GM06990 (cell line): ENCODE results near the gene CH25H.
"Not testable (repeated sequence)": the region's sequence is repeated elsewhere in the genome, so short reads cannot be mapped to it uniquely, and the experiment has no call there.

Experiments
- DNase-seq: peaks from one replicate; pipeline ENCODE4 v3.0.0-alpha.2; 2011; ENCODE audit not compliant: insufficient read length; ENCODE audit errors: extremely low read depth
- H3K27me3 ChIP-seq: replicated peaks from 2 replicates; pipeline ENCODE4 v1.6.0; 2011; ENCODE audit warnings: low read length; ENCODE audit not compliant: control insufficient read depth, insufficient read depth
- H3K36me3 ChIP-seq: 2 replicates; pipeline ENCODE4 v1.5.1; 2011; ENCODE audit warnings: low read length; ENCODE audit not compliant: control insufficient read depth, insufficient read depth
- H3K4me3 ChIP-seq: replicated peaks from 2 replicates; pipeline ENCODE4 v1.5.1; 2011; ENCODE audit warnings: low read depth, mild to moderate bottlenecking, control low read depth, low read length
- TF ChIP-seq, protein P1 (sequence below): IDR thresholded peaks from 2 replicates; pipeline ENCODE4 v1.5.1; 2011; ENCODE audit warnings: low read length, control low read depth, mild to moderate bottlenecking, inconsistent platforms; ENCODE audit not compliant: insufficient read depth, poor library complexity, severe bottlenecking

The CH25H gene

DNA sequence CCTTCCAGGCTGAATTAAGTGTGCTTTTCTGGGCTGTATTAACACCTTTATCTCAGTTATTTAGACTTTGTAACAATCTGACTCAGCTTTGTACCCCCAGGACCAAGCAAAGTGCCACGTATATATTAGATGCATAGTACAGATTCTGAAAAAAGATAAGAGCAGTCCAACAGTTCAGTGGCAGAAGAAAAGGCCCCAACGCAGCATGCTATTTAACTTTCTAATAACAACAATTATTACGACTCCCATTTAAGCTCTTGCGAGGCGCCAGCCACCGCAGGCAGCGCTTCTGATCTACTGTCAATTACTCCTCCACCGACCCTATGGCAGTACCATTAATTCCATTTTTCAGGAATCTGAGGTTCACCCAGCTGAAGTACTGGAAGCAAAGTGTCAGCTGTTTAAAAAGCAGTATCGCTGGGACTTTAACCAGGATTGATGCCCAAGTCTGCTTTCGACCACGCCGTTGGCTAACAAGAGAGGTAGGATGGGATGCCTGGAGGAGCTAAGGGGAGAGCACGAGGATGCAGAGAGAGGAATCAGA lies 43.8 kb upstream of the CH25H start:
- TF ChIP-seq, protein P1, sequence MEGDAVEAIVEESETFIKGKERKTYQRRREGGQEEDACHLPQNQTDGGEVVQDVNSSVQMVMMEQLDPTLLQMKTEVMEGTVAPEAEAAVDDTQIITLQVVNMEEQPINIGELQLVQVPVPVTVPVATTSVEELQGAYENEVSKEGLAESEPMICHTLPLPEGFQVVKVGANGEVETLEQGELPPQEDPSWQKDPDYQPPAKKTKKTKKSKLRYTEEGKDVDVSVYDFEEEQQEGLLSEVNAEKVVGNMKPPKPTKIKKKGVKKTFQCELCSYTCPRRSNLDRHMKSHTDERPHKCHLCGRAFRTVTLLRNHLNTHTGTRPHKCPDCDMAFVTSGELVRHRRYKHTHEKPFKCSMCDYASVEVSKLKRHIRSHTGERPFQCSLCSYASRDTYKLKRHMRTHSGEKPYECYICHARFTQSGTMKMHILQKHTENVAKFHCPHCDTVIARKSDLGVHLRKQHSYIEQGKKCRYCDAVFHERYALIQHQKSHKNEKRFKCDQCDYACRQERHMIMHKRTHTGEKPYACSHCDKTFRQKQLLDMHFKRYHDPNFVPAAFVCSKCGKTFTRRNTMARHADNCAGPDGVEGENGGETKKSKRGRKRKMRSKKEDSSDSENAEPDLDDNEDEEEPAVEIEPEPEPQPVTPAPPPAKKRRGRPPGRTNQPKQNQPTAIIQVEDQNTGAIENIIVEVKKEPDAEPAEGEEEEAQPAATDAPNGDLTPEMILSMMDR = no peak
- Histone ChIP-seq H3K36me3 (no peaks in the 10 kb centered on the region), H3K27me3 (no peaks in the 10 kb centered on the region), H3K4me3 (peak overlapping the region; percentile 78)
- DNase-seq = no peak

DNA sequence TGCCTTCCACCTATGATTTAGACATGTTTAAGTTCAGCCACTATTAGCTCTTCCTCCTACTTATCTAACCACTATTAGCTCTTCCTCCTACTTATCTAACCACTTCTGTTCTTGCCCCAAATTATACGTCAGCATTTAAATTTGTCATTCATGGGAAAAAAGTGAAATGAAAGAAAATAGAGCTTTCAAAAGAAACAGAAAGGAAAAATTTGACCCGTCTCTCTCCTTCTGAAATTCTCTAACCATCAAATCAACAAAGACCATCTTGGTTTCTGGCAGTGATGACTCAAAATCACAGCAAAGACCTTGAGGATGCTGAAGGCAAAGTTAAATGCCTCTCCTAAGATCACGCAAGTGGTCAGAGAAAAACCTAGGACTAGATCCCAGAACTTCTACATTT lies 41.9 kb upstream of the CH25H start:
- TF ChIP-seq, protein P1 = no peak
- Histone ChIP-seq H3K27me3 (no peaks in the 10 kb centered on the region), H3K36me3 (no peaks in the 10 kb centered on the region), H3K4me3 (no peak overlapping the region)
- no peak for DNase-seq

DNA sequence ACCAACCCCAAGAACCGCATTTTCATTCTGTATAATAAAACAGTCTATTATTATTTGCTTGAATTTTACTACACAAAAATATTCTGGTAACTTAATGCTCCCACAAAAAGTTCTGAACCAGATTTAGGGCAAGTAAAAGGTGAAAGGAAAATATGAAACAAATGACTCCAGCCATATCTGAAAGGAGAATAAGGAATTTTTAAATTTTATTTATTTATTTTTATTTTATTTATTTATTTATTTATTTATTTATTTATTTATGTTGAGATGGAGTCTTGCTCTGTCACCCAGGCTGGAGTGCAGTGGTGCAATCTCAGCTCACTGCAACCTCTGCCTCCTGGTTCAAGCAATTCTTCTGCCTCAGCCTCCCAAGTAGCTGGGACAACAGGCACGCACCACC lies 40.5 kb upstream of the CH25H start:
- not testable (repeated sequence) for H3K36me3 ChIP-seq, H3K4me3 ChIP-seq, DNase-seq, H3K27me3 ChIP-seq

DNA sequence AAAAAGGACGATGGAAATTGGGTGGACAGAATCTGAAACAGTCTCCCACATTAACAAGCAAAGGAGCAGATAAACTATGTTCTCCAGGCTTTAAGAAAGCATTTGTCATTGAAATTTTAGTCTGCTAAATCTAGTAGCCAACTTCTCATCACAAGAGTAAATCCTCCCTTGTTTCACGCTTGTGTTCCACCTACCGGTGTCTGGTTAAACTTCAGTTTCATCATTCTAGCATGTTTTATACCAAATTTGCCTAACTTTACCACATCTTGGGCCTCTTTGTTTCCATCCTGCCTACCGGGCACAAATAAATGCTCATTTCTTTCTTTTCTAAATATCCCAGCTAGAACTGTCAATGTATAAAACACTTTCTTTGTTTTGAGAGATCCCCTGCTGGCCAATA lies 38.7 kb upstream of the CH25H start:
- Histone ChIP-seq H3K4me3 (peak overlapping the region; percentile 23; the same call in 1 of the 2 replicates), H3K36me3 (no peaks in the 10 kb centered on the region), H3K27me3 (no peaks in the 10 kb centered on the region)
- TF ChIP-seq, protein P1 = peak; percentile 31
- DNase-seq = no peak

DNA sequence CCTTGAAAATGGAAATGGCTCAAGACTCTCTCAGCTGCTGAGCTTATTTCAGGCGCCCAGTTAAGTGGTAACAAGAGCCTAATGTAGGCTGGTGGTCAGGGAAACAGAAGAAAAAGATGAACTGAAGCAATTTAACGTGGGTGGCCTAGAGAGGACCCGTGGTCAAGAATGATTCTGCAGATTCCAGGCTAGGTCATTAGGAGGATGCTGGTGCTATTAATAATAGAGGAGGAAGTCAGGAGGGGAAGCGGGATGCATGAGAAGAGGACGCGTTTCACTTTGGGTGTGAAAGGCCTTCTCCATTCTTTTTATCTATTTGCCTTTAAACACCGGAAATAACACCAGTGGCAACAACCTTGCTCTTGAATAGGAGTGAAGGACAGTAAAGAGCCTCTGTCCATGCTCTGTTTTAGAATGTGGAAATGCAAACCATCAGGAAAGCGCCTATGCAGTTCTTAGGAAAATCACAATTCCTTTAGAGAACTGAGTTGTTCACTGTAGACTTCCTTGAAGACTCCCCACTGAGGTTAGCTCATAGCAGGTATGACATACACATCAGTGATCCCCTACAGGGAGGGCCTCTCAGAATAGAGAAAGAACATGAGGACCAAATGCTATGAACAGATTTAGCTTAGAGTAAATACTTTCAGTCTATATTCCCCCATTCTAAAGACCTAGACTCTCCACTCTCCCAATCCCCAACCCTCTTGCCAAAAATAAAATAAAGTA lies 35.9 kb upstream of the CH25H start:
- TF ChIP-seq, protein P1 = no peak
- Histone ChIP-seq H3K27me3 (no peaks in the 10 kb centered on the region), H3K4me3 (no peak overlapping the region; the same call in 1 of the 2 replicates), H3K36me3 (peaks cover 3% of the 10 kb centered on the region)
- no peak for DNase-seq

DNA sequence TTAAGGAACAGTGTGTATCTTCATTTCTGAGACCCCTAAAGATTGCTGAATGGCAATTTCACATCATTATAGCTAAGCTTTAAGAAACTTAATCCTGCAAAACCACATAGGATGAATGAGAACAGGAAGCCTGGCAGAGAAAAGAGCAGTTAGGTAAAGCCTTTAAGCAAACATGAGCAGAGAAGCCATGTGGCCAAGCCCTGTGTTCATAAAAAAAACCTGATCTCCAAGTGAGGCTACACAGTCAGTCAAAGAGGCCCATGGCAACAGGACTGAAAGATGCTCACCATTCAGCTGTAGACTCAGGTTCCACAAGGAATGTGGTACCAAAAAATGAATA lies 35.2 kb upstream of the CH25H start:
- Histone ChIP-seq H3K36me3 (peaks cover 3% of the 10 kb centered on the region), H3K27me3 (no peaks in the 10 kb centered on the region), H3K4me3 (no peak overlapping the region)
- TF ChIP-seq, protein P1 = no peak
- DNase-seq = no peak
